GM18508 (cell line): ENCODE results near the gene C10orf53.

Source experiments
- ATAC-seq: cut with Tn5 transposase; IDR thresholded peaks from one replicate; pipeline ENCODE4 v1.9.1; 2021; ENCODE audit warnings: moderate number of reproducible peaks; ENCODE audit not compliant: insufficient read depth, unreplicated experiment

The C10orf53 gene, protein sequence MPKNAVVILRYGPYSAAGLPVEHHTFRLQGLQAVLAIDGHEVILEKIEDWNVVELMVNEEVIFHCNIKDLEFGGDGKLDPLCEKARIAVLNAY

GRCh38 chr10:49679480-49679893 lies at the start of gene C10orf53:
TSS of gene C10orf53 (plus strand) at chr10:49679651. CDS start at chr10:49679698, 47 bp downstream.
- no peak for ATAC-seq

DNA sequence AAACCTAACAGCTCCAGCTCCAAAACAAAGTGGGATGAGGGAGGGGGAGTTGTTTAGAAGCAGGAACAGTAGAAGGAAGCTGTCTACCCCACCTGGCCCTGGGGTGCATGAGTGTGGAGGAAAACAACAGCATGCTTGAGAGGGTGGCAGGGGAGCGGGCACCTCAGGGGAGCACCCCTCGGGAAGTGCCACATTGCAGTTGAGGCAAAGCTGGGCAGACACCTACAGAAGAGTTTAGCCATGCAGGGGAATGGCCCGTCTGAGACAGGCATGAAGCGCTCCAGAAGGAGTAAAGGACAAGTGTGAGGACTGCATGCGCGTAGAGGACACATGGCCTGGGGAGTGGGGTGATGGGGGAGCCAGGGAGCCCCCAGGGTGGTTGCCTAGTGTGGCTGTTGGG lies 47.5 kb upstream of the C10orf53 start:
- no peak for ATAC-seq

DNA sequence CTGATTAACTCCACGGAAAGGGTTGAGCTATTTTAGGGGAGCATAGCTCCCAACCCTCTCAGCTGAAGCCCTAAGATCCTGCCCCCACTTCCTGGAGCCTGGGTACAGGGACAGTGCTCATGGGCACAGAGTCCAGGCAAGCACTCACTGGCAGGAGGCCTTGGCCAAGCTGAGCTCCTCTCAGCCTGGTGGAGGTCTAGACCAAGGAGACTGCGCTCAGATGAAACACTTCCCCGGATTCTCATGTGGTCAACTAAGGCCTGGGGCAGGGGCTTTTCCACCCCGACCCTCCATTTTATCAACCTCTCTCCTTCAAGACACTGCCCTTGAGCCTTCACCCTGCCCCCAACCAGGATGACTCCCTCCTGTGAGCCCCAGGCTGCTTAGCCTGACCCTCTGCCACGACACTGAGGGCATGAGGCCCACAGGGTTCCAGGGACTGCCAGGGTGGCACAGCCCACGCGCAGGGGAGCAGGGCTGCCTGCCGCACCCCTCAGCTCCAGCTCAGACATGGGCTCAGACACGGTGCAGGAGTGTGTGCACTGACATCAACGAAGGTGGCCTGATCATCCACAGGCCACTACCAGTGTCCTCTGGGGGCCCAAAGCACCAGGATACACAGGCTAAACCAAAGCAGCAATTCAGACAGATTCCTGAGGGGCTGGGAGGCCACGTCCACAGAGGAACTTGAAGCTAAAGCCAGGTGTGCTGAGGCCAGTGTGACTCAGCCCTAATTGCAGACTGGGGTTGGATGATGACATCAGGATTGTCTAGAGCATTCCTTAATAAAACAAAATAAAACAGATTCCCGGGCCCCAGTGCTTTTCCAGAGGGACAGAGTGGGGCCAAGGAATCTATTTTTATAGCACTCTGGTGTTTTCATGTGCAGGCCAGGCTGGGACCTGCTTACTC lies 46.8 kb upstream of the C10orf53 start:
- no peak for ATAC-seq

DNA sequence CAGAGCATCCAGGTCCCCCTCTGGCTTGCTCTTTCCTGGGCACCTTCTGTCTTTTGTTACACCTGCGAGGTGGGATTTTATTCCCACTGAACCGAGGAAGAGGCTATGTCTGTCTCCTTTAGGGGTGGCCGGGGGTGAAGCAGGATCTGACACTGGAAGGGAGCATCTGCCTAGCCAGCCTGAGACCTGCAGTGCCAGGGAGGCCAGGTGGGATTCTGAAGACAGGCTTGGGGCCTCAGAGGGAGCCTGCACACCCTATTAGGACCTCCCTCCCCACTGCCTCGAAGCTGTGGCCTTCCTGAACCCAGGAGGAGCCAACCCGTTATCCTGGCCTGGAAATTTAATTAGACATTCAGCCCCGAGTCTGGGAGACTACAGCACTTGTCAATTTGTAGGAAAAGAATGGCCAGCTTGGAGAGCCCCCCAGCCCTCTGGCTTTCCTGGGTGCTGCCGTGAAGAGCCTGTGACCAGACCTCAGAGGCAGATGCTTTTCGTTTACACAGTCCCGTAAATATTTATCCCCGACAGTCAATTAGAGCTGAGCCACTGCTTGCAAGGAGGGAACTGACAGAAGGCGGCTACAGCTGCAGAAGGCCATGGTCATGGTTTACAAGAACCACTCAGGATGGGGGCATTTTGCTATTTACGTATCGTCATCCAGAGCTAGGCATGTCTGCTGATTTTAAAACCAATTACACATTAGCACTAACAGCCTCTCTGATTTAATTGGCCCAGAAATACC lies 46.0 kb upstream of the C10orf53 start:
- no peak for ATAC-seq

- ATAC-seq, result no peak
These were observed 45.3 kb upstream of the C10orf53 start for GRCh38 chr10:49634069-49634660.

GRCh38 chr10:49642311-49642710 lies 37.1 kb upstream of the C10orf53 start:
- no peak for ATAC-seq

GRCh38 chr10:49643241-49644034 lies 36.0 kb upstream of the C10orf53 start:
- no peak for ATAC-seq

DNA sequence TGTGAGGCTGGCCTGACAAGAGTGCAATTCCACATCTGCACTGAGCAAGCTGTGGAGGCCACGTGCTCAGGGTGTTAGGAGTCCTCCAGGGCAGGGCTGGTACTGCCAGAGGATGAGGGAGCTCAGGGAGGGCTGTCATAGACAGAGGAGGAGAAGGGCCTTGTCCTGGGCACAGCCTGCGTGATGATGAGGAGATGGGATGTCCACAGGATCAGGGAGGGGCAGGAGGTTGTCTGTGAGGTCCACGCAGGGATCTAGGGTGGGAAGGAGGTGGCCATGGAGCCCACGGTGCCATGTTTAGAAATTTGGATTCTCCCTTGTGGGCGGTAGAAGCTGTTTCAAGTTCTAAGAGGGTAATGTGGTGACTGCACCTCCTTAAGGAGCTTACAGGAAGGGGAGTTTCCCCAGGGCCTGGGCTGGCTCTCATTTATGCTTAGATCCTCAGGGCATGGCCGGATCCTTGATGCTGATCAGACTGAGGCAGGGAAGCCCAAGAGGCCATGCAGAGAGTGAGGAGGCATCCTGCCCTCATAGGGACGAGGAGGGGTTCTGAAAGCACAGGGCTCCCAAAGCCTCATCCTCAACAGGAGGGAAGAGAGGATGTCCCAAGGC lies 35.3 kb upstream of the C10orf53 start:
- no peak for ATAC-seq

DNA sequence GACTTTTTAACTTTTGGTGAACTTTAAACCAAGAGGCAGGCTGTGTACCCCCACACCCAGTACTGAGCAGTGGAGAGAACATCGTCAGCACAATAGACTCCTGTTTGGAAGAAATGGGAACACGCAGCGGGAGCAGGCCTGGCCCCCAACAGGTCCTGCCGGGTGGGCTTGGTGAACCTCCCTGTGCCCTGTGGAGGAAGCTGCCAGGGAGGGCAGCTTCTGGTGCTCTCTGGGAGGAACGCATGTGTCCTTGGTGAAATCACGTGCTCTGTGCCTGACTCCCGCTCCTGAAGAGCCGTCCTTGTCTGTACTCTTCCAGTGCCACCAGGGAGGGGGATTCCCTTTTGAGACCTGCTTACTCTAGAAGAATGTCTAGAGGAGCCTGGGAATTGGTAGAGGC lies 34.0 kb upstream of the C10orf53 start:
- no peak for ATAC-seq

DNA sequence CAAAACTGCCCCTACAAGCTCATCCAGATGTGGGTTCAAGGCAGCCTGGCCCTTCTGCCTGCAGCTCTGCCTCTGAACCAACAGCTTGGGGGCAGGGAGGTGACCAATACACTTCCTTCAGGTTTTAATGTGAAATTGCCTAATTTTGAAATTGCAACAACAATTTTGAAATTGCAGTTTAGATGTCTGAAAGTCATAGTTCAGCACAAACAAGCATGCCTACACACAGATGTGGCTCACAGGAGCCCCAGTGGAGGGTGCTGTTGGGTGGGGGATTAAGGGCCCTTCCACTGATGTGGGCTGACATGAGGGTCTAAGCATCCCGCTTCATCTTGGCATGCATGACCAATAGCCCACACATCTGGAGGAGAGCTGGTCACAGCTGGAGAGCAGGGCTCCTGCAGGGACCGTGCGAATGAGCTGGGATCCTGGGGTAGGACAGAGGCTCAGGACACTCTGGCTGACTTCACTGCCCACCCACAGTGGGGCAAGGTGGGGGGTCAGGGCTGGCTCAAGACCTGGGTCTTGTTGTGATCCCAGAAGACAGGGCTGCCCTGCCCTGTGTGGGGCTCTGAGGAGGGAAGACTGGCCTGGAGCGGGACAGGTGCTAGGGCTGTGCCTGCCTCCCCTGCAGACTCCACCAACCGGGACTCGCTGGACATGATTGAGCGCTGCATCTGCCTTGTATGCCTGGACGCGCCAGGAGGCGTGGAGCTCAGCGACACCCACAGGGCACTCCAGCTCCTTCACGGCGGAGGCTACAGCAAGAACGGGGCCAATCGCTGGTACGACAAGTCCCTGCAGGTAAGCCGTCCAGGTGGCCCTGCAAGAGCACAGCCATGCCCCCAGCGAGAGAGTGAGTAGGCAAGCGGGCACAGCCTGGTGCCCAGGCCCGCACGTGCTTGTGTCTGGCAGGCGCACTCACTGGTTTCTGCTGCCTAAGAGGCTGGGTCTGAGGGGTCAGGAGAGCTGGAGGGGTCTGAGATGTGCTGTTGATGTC lies 33.3 kb upstream of the C10orf53 start:
- ATAC-seq, result no peak

DNA sequence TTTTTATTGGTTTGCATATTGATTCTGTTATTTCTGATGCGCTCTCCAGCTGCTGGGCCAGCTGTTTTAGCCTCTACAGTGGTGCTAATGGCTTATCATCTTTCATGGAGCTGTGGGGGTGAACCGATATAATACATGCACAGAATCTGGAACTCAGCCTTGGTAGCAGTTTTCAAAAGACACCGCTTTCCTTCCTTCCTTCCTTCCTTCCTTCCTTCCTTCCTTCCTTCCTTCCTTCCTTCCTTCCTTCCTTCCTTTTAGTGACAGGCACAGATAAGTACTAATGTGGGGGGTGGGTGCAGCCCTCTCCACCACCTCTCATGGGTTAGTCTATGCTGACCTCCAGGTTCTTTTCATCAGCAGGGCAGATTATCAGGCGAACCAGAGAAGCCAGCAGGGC lies 31.9 kb upstream of the C10orf53 start:
- ATAC-seq, result no peak

- no peak for ATAC-seq
These were observed 31.3 kb upstream of the C10orf53 start for GRCh38 chr10:49647985-49648795.

DNA sequence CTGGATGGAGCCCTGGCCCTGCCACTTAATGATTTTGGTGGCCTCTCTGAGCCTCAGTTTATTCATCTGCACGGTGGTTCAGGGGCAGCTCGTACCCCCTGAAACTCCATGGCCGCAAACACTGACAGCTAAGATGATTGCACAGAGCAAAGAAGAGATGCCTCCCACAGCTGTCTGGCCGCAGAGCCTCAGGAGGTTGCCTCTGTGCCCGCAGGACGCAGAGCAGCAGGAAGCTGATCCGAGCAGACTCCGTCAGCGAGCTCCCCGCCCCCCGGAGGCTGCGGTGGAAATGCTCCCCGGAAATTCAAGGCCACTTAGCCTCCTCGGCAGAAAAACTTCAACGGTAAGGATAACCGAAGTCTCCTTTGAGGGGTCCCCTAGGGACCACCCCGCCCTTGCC lies 30.2 kb upstream of the C10orf53 start:
- ATAC-seq, result no peak

- no peak for ATAC-seq
These were observed 29.3 kb upstream of the C10orf53 start for GRCh38 chr10:49649936-49650723.

DNA sequence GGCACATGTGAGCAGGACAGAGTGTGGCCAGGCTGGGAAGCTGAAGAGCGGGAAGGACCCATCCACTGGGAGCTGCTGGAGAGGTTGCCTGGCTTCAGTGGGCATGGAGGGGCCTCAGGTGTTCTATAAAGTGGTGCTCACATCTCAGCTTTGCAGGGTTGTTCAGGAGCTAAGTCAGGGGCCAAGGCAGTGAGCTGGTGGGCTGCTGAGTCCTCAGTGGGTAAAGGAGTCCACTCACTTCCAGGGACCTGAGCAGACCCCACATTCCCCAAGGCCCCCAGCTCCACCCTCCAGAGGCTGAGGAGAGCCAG lies 28.8 kb upstream of the C10orf53 start:
- no peak for ATAC-seq

DNA sequence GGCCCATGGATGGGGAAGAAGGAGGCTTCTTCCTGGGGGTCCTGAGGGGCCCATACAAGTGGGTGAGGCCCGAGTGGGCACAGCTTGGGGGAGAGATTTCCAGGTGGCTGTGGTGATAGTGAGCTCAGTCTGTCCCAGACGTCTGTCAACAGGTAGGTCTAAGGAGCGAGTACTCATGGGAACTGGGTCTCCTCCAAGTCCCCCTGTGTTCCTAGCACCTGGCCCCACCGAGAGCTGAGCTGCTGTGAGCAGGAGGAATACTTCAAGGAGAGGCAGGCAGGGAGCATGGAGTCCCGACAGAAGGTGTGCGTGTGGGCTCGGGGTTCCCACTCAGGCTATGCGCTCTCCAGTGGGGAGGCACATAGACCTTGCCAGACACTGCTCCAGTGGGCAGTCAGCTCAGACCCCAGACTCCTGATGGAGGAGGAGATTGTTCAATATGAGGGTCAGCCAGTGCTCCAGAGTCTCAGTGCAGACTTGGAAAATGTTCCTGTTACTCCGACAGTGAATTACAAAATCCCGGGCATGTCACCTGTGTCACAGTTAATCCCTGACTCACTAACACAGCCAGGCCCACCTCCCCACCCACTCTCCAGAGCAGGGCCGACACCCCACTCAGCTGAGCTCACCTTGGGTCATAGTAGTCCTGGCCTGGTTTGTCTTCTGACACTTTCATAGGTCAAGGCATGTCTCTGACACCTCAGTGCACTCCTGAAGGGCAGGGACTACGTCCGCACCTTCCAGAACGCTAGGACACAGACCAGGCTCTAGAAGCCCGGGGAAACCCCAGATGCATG lies 28.2 kb upstream of the C10orf53 start:
- no peak for ATAC-seq
